NCI-H82 treated with DMSO at 0.1 percent for 48 hours (cell line): ENCODE results near the gene OSBPL1A.
A peak's percentile ranks its signal among the peaks of the same experiment; 100 is the strongest.

Experiments
- DNase-seq: peaks from one replicate; lab custom pipeline; 2025; ENCODE audit not compliant: unreplicated experiment; lab: John Stamatoyannopoulos, UW

Gene OSBPL1A

GRCh38 chr18:24397694-24398368, at the start of gene OSBPL1A:
Gene OSBPL1A, minus strand, starts transcription at chr18:24397824. Its CDS starts 20,291 bp downstream, at chr18:24377533.
- DNase-seq: peak; percentile 88

- no peak for DNase-seq
These were observed 49.4 kb upstream of the OSBPL1A start for GRCh38 chr18:24446953-24447538.

GRCh38 chr18:24446453-24446852, 48.8 kb upstream of the OSBPL1A start:
- no peak for DNase-seq

GRCh38 chr18:24443870-24444269, 46.2 kb upstream of the OSBPL1A start:
- DNase-seq: no peak

- no peak for DNase-seq
These were observed 39.3 kb upstream of the OSBPL1A start for GRCh38 chr18:24436939-24437338.

GRCh38 chr18:24432618-24433017, 35.0 kb upstream of the OSBPL1A start:
- no peak for DNase-seq

GRCh38 chr18:24429188-24429587, 31.6 kb upstream of the OSBPL1A start:
- no peak for DNase-seq

- no peak for DNase-seq
These were observed 31.1 kb upstream of the OSBPL1A start for GRCh38 chr18:24428709-24429108.

- no peak for DNase-seq
These were observed 29.9 kb upstream of the OSBPL1A start for GRCh38 chr18:24427484-24427883.

GRCh38 chr18:24426398-24427294, 29.0 kb upstream of the OSBPL1A start, which contains the start of gene IMPACT:
Gene IMPACT, plus strand, starts transcription at chr18:24426670. Its CDS starts 87 bp downstream, at chr18:24426757.
- DNase-seq: peak; percentile 59

GRCh38 chr18:24426073-24426397, 28.4 kb upstream of the OSBPL1A start:
- no peak for DNase-seq

GRCh38 chr18:24421831-24422230, 24.2 kb upstream of the OSBPL1A start:
- no peak for DNase-seq

- no peak for DNase-seq
These were observed 22.9 kb upstream of the OSBPL1A start for GRCh38 chr18:24420551-24420950.

- no peak for DNase-seq
These were observed 19.9 kb upstream of the OSBPL1A start for GRCh38 chr18:24417480-24417879.

GRCh38 chr18:24414349-24415003, 16.9 kb upstream of the OSBPL1A start:
- DNase-seq: no peak

GRCh38 chr18:24413148-24413547, 15.5 kb upstream of the OSBPL1A start:
- no peak for DNase-seq

- no peak for DNase-seq
These were observed 10.9 kb upstream of the OSBPL1A start for GRCh38 chr18:24408496-24408895.

GRCh38 chr18:24404591-24404990, 7.0 kb upstream of the OSBPL1A start:
- no peak for DNase-seq

- no peak for DNase-seq
These were observed 5.5 kb upstream of the OSBPL1A start for GRCh38 chr18:24403076-24403475.

GRCh38 chr18:24402209-24402785, 4.7 kb upstream of the OSBPL1A start:
- DNase-seq: no peak

- DNase-seq: no peak
These were observed 3.0 kb upstream of the OSBPL1A start for GRCh38 chr18:24400587-24400986.
